HepG2 (cell line): ENCODE measurements around the gene RHOXF2. TPM values are rescaled to one million over a fixed set of nuclear protein-coding genes. Genes with fewer than 3 reads are reported as not detected.

Experiments
- ATAC-seq: fragments of 200-7000 bp; cut with Tn5 transposase; 3 replicates; pipeline ENCODE4 v1.9.1; 2020; ENCODE audit warnings: mild to moderate bottlenecking, moderate library complexity
- BruUV-seq: library from RNA; stranded (reverse); fragments of 400-500 nt; replicated peaks from 2 replicates; lab custom pipeline; 2021; lab: Mats Ljungman, UMichigan
- CTCF ChIA-PET: fragments of 300-600 bp; formaldehyde crosslinking; extraction: SDS; loops from one replicate; lab custom pipeline; 2021; ENCODE audit warnings: low total read pairs, inconsistent platforms, low intra/inter-chr PET ratio; lab: Yijun Ruan, JAX
- POLR2A ChIA-PET: fragments of 350-600 bp; sonication (Branson Sonifier 250); formaldehyde crosslinking; loops from one replicate; lab custom pipeline; 2020; ENCODE audit warnings: antibody characterized with exemption, inconsistent platforms; lab: Yijun Ruan, JAX
- DNase-seq: peaks from one replicate; pipeline ENCODE4 v3.0.0-alpha.2; 2015; ENCODE audit warnings: low spot score
- FAIRE-seq: peaks from 3 replicates; lab custom pipeline; 2011; peaks lifted over from hg19 to GRCh38; lab: Jason Lieb, UNC
- H2AFZ ChIP-seq: one replicate; pipeline ENCODE4 v1.6.1; 2011; ENCODE audit warnings: low read length, inconsistent platforms
- H3K27ac ChIP-seq: fragments of 300-600 bp; 3 replicates; pipeline ENCODE4 v1.8.0; 2011; ENCODE audit warnings: mixed run types, mild to moderate bottlenecking, mixed read lengths, low read length, inconsistent platforms; ENCODE audit not compliant: insufficient read depth; ENCODE audit errors: extremely low read length
- H3K27me3 ChIP-seq, 2 experiments: fragments of 200-600 bp in 1 of 2; 2 replicates in 1 of 2; 3 replicates in 1 of 2; pipeline versions ENCODE4 v1.6.0 to v1.8.0; 2011; ENCODE audit warnings: low read length in 2 of 2, mild to moderate bottlenecking in 2 of 2, moderate library complexity in 2 of 2, inconsistent platforms in 1 of 2; ENCODE audit not compliant: insufficient read depth in 2 of 2, control insufficient read depth in 1 of 2
- H3K36me3 ChIP-seq, 2 experiments: fragments of 200-600 bp in 1 of 2; replicated peaks in 1 of 2; 2 replicates in 1 of 2; 3 replicates in 1 of 2; pipeline versions ENCODE4 v1.5.1 to v1.8.0; 2011; ENCODE audit warnings: low read length in 2 of 2, inconsistent platforms in 1 of 2; ENCODE audit not compliant: insufficient read depth in 2 of 2, control insufficient read depth in 1 of 2
- H3K4me1 ChIP-seq: 2 replicates; pipeline ENCODE4 v1.5.1; 2012; ENCODE audit warnings: low read length, inconsistent platforms; ENCODE audit not compliant: insufficient read depth
- H3K4me2 ChIP-seq: 2 replicates; pipeline ENCODE4 v1.6.0; 2011; ENCODE audit warnings: low read depth, low read length, inconsistent platforms
- H3K4me3 ChIP-seq, 3 experiments: fragments of 200-600 bp in 1 of 3; sonication (generic), shearing (Covaris generic) in 1 of 3; replicated peaks in 1 of 3; 2 replicates each; pipeline ENCODE4 v1.5.1; 2011 to 2016; ENCODE audit warnings: low read length in 3 of 3, inconsistent platforms in 2 of 3, low read depth in 2 of 3, mild to moderate bottlenecking in 2 of 3, control low read depth in 1 of 3, mixed read lengths in 1 of 3; ENCODE audit not compliant: insufficient read depth in 1 of 3
- H3K79me2 ChIP-seq: one replicate; pipeline ENCODE4 v1.6.1; 2011; ENCODE audit warnings: low read length, inconsistent platforms; ENCODE audit not compliant: insufficient read depth
- H3K9ac ChIP-seq: 2 replicates; pipeline ENCODE4 v1.6.0; 2011; ENCODE audit warnings: mild to moderate bottlenecking, low read depth, low read length, inconsistent platforms; ENCODE audit not compliant: insufficient read depth
- H3K9me3 ChIP-seq: 2 replicates; pipeline ENCODE4 v1.5.1; 2012; ENCODE audit warnings: mild to moderate bottlenecking, low read length
- H4K20me1 ChIP-seq: 2 replicates; pipeline ENCODE4 v1.6.0; 2011; ENCODE audit warnings: inconsistent platforms, mild to moderate bottlenecking, low read length, moderate library complexity; ENCODE audit not compliant: insufficient read depth
- ASH2L ChIP-seq: fragments of 300-600, 200-600 bp; sonication (generic); IDR thresholded peaks from 2 replicates; pipeline ENCODE4 v1.7.0; 2017; ENCODE audit warnings: low read depth, mild to moderate bottlenecking, moderate library complexity, mixed read lengths, low read length; ENCODE audit not compliant: insufficient read length
- ATF1 ChIP-seq: IDR thresholded peaks from 2 replicates; pipeline ENCODE4 v1.6.1; 2016; ENCODE audit warnings: mild to moderate bottlenecking, control low read depth
- ATRX ChIP-seq: sonication (generic); formaldehyde crosslinking; IDR thresholded peaks from 2 replicates; pipeline ENCODE4 v1.4.0; 2020; ENCODE audit warnings: missing genetic modification reagents, borderline replicate concordance
- GABPA ChIP-seq, 2 experiments: IDR thresholded peaks; 2 replicates each; pipeline ENCODE4 v1.6.1; 2011 to 2016; ENCODE audit warnings: low read depth in 2 of 2, low read length in 1 of 2, missing biosample characterization in 1 of 2, missing genetic modification characterization in 1 of 2
- HDAC1 ChIP-seq: sonication (generic); formaldehyde crosslinking; IDR thresholded peaks from 2 replicates; pipeline ENCODE4 v1.5.1; 2020; ENCODE audit warnings: mild to moderate bottlenecking, missing genetic modification reagents
- HES4 ChIP-seq: sonication (generic); formaldehyde crosslinking; IDR thresholded peaks from 2 replicates; pipeline ENCODE4 v1.9.0; 2021; ENCODE audit warnings: mild to moderate bottlenecking, missing genetic modification reagents, borderline replicate concordance
- HHEX ChIP-seq: IDR thresholded peaks from 2 replicates; pipeline ENCODE4 v1.6.1; 2016; ENCODE audit warnings: control low read depth
- HMGA1 ChIP-seq: sonication (generic); formaldehyde crosslinking; conservative IDR thresholded peaks from 2 replicates; pipeline ENCODE4 v1.4.0; 2020; ENCODE audit warnings: missing genetic modification reagents
- MAFF ChIP-seq: IDR thresholded peaks from 2 replicates; pipeline ENCODE4 v1.6.1; 2011; ENCODE audit warnings: low read depth, low read length, improper control_type of control experiment
- NAIF1 ChIP-seq: sonication (generic); formaldehyde crosslinking; IDR thresholded peaks from 2 replicates; pipeline ENCODE4 v1.5.0; 2020; ENCODE audit warnings: mild to moderate bottlenecking, missing genetic modification reagents, borderline replicate concordance
- NPAS2 ChIP-seq: sonication (generic); formaldehyde crosslinking; IDR thresholded peaks from 2 replicates; pipeline ENCODE4 v1.8.0; 2022; ENCODE audit warnings: mild to moderate bottlenecking, missing genetic modification reagents, borderline replicate concordance
- NR2F6 ChIP-seq, 2 experiments: IDR thresholded peaks; 2 replicates each; pipeline ENCODE4 v1.6.1; 2016; ENCODE audit warnings: antibody characterized with exemption in 1 of 2, mild to moderate bottlenecking in 1 of 2
- ZFX ChIP-seq: sonication (generic); formaldehyde crosslinking; IDR thresholded peaks from 2 replicates; pipeline ENCODE4 v1.4.0; 2020; ENCODE audit warnings: mild to moderate bottlenecking, low read depth, missing genetic modification reagents, moderate library complexity
- ZNF251 ChIP-seq: sonication (generic); formaldehyde crosslinking; IDR thresholded peaks from 2 replicates; pipeline ENCODE4 v1.9.0; 2021; ENCODE audit warnings: mild to moderate bottlenecking, missing genetic modification reagents
- ZNF274 ChIP-seq: sonication (generic); formaldehyde crosslinking; IDR thresholded peaks from 2 replicates; pipeline ENCODE4 v1.5.1; 2020; ENCODE audit warnings: mild to moderate bottlenecking, missing genetic modification reagents
- ZNF557 ChIP-seq: sonication (generic); formaldehyde crosslinking; IDR thresholded peaks from 2 replicates; pipeline ENCODE4 v1.4.0; 2020; ENCODE audit warnings: missing genetic modification reagents
- ZNF777 ChIP-seq: sonication (generic); formaldehyde crosslinking; IDR thresholded peaks from 2 replicates; pipeline ENCODE4 v1.4.0; 2020; ENCODE audit warnings: missing genetic modification reagents
- ZSCAN20 ChIP-seq: sonication (generic); formaldehyde crosslinking; IDR thresholded peaks from 2 replicates; pipeline ENCODE4 v1.4.0; 2020; ENCODE audit warnings: missing genetic modification reagents, mild to moderate bottlenecking, borderline replicate concordance
- ZSCAN21 ChIP-seq: sonication (generic); formaldehyde crosslinking; IDR thresholded peaks from 2 replicates; pipeline ENCODE4 v1.8.0; 2022; ENCODE audit warnings: mild to moderate bottlenecking, missing genetic modification reagents, moderate library complexity, borderline replicate concordance
- WGBS: methylation state at CpG from one replicate; pipeline ENCODE4 v1.1.6; 2017; ENCODE audit warnings: low lambda C conversion rate; 5-methylcytosine and 5-hydroxymethylcytosine counted together
- in situ Hi-C: cut with HindIII; loops from 2 replicates; pipeline ENCODE4 v1.10.0; 2017; ENCODE audit warnings: low pct_unique_long_range_greater_than_20kb; ENCODE audit not compliant: extremely low pct_ligation_motif_present
- intact Hi-C: fragments of 100-400 bp; cut with micrococcal nuclease; formaldehyde crosslinking; loops from one replicate; pipeline ENCODE4 v1.10.0; 2022; ENCODE audit not compliant: unreplicated experiment
- polyA plus RNA-seq, 8 experiments: library from polyadenylated mRNA; depleted of rRNA in 3 of 8; stranded (reverse) in 7 of 8; unstranded in 1 of 8; fragments of >200 nt; fragmentation: Illumina TruSeq in 4 of 8; extraction: Trizol in 4 of 8; gene quantifications; 2 replicates each; pipeline versions ENCODE4 v1.2.1 to v1.2.3, GENCODE V29; 2011 to 2016; ENCODE audit warnings: low read depth in 4 of 8, missing spikeins in 1 of 8, mixed read lengths in 1 of 8; ENCODE audit not compliant: insufficient read depth in 1 of 8
- total RNA-seq, 5 experiments: library from RNA; depleted of rRNA; stranded (reverse); fragments of >200 nt; fragmentation: Illumina TruSeq; extraction: Trizol; gene quantifications; 2 replicates each; pipeline ENCODE4 v1.2.3, GENCODE V29; 2016; ENCODE audit warnings: low read depth in 1 of 5
- TF ChIP-seq, protein P1 (sequence below): IDR thresholded peaks from 2 replicates; pipeline ENCODE4 v1.6.1; 2016; ENCODE audit warnings: missing genetic modification reagents, missing compliant biosample characterization
- TF ChIP-seq, protein P2 (sequence below): sonication (generic); formaldehyde crosslinking; IDR thresholded peaks from 2 replicates; pipeline ENCODE4 v1.8.0; 2022; ENCODE audit warnings: missing genetic modification reagents, mild to moderate bottlenecking, borderline replicate concordance
- TF ChIP-seq, protein P3 (sequence below): sonication (generic); formaldehyde crosslinking; IDR thresholded peaks from 2 replicates; pipeline ENCODE4 v1.4.0; 2020; ENCODE audit warnings: missing genetic modification reagents, mild to moderate bottlenecking, borderline replicate concordance

The RHOXF2 gene
- total and polyA plus RNA-seq, 2 of the 13 experiments (the other 11 are each of a cell fraction or from before 2014, with no cell fraction given) = not detected

DNA sequence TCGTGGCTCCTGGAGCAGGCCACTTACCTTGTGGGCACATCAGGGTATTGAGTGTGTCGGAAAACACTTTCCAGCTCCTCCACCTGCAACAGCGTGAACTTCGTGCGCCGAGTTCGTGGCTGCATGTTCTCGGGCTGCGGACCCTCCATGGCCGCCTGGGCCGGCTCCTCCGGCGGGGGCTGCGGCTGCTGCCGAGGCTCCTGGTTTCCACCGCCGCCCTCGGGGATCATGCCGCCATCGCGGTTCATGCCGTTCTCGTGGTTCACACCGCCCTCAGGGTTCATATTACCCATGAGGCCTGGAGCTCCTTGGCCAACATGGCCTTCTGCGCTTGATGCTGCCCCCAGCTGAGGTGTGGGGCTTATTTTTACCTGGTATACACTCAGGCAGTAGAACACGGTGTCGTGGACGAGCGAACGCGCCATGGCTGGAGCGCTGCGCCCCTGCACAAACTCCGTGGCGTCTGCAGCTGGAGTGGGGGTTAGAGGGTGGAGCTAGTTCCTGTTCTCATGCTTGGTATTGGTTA lies 42.9 kb upstream of the RHOXF2 start, which contains the start of gene RHOXF1 (continued):
- TF ChIP-seq ZNF251 (CRISPR knock-in tag) = no peak
- no peak for TF ChIP-seq ZNF557 (CRISPR knock-in tag)
- no peak for TF ChIP-seq ZSCAN20 (CRISPR knock-in tag)
- TF ChIP-seq ZNF777 (CRISPR knock-in tag) = no peak
- no peak for TF ChIP-seq NPAS2 (CRISPR knock-in tag)
- TF ChIP-seq ATF1 = no peak
- TF ChIP-seq ASH2L = no peak
- TF ChIP-seq, protein P1, sequence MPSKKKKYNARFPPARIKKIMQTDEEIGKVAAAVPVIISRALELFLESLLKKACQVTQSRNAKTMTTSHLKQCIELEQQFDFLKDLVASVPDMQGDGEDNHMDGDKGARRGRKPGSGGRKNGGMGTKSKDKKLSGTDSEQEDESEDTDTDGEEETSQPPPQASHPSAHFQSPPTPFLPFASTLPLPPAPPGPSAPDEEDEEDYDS (CRISPR knock-in tag) = no peak
- TF ChIP-seq, protein P2, sequence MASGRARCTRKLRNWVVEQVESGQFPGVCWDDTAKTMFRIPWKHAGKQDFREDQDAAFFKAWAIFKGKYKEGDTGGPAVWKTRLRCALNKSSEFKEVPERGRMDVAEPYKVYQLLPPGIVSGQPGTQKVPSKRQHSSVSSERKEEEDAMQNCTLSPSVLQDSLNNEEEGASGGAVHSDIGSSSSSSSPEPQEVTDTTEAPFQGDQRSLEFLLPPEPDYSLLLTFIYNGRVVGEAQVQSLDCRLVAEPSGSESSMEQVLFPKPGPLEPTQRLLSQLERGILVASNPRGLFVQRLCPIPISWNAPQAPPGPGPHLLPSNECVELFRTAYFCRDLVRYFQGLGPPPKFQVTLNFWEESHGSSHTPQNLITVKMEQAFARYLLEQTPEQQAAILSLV (CRISPR knock-in tag) = no peak
- TF ChIP-seq ZFX = no peak
- TF ChIP-seq NAIF1 (CRISPR knock-in tag) = no peak
- TF ChIP-seq NR2F6 (IDR thresholded peaks at IDR 0.05) = no peak
- TF ChIP-seq NR2F6 (CRISPR knock-in tag; IDR thresholded peaks at IDR 0.05) = no peak
- TF ChIP-seq GABPA (IDR thresholded peaks at IDR 0.05; ENCODE audit: low read depth, low read length) = no peak
- TF ChIP-seq GABPA (CRISPR knock-in tag; IDR thresholded peaks at IDR 0.05; ENCODE audit: low read depth) = no peak

DNA sequence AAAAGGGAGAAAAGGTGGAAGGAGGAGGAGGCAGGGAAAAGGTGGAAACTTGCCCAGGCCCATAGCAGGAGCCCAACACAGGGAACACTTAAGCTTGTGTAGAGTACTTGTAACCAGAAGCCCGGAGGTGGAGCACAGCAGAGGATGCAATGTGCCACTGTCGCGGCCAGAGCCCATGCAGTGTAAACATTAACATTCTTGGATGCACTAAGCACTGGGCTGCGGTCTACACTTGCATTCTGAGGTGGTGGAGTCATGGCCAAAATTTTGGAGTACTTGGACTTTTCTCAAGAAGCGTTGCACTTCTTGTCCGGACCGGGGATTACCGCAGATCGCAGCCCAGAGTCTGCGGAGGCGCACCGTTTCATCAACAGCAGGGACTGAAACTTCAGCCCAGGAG lies 38.2 kb upstream of the RHOXF2 start:
- H3K27me3 ChIP-seq = no peaks in the 10 kb centered on the region
- POLR2A ChIA-PET = no interaction called here
- no peak overlapping the region for H3K9ac ChIP-seq
- no peak overlapping the region for H3K4me3 ChIP-seq
- H4K20me1 ChIP-seq = no peaks in the 10 kb centered on the region
- CTCF ChIA-PET = no interaction called here
- H3K4me1 ChIP-seq = no peaks in the 10 kb centered on the region
- BruUV-seq = no TSS peak
- peak overlapping the region; percentile 18; the same call in 1 of the 2 replicates for H3K4me2 ChIP-seq
- FAIRE-seq (no peak), DNase-seq (no peak), ATAC-seq (peak; percentile 66)
- H3K79me2 ChIP-seq = no peaks in the 10 kb centered on the region
- H3K36me3 ChIP-seq = no peaks in the 10 kb centered on the region
- H3K9me3 ChIP-seq = no peaks in the 10 kb centered on the region
- no peak overlapping the region for H3K27ac ChIP-seq
- WGBS = 22% methylated on average over 1 of the region's 12 CpGs
- no peak overlapping the region for H2AFZ ChIP-seq
- in situ Hi-C loops (no loop called here), intact Hi-C loops (no loop called here)
- TF ChIP-seq ZSCAN21 (CRISPR knock-in tag) (no peak), HHEX (no peak), ZNF274 (CRISPR knock-in tag) (no peak), HMGA1 (no peak), HES4 (CRISPR knock-in tag) (no peak), MAFF (no peak), HDAC1 (CRISPR knock-in tag) (no peak), ATRX (CRISPR knock-in tag) (no peak)
- TF ChIP-seq, protein P3, sequence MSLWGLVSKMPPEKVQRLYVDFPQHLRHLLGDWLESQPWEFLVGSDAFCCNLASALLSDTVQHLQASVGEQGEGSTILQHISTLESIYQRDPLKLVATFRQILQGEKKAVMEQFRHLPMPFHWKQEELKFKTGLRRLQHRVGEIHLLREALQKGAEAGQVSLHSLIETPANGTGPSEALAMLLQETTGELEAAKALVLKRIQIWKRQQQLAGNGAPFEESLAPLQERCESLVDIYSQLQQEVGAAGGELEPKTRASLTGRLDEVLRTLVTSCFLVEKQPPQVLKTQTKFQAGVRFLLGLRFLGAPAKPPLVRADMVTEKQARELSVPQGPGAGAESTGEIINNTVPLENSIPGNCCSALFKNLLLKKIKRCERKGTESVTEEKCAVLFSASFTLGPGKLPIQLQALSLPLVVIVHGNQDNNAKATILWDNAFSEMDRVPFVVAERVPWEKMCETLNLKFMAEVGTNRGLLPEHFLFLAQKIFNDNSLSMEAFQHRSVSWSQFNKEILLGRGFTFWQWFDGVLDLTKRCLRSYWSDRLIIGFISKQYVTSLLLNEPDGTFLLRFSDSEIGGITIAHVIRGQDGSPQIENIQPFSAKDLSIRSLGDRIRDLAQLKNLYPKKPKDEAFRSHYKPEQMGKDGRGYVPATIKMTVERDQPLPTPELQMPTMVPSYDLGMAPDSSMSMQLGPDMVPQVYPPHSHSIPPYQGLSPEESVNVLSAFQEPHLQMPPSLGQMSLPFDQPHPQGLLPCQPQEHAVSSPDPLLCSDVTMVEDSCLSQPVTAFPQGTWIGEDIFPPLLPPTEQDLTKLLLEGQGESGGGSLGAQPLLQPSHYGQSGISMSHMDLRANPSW (CRISPR knock-in tag) = no peak
